NCI-H1417 treated with DMSO at 0.1 percent for 48 hours (cell line): Measurements from ENCODE around the gene CYP19A1.
"Not testable (repeated sequence)": the region's sequence is repeated elsewhere in the genome, so short reads cannot be mapped to it uniquely, and the experiment has no call there.

Experiments
- DNase-seq: peaks from one replicate; lab custom pipeline; 2025; lab: John Stamatoyannopoulos, UW

Gene CYP19A1

DNA sequence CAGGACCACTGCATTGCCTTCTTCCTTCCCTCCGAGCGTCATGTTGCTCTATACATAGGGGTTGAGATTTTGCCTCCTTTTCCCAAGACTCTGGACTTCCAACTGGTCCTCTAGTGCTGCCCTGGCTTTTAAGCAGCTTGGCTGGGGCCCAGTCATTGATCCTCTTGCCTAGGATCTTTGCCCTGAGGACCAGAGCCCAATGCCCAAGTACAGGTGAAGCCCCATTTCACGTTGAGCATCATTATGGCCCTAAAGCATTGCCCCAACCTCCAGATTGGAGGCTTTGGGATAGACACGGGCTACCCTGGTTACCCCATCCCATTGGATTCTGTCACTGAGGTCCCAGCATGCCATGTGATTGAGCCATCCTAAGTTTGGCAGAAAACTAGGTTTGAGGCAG is 47.7 kb downstream of the CYP19A1 start:
- DNase-seq = no peak

GRCh38 chr15:51289290-51289689 is 49.1 kb downstream of the CYP19A1 start:
- no peak for DNase-seq

- DNase-seq = no peak
These were observed 50.0 kb downstream of the CYP19A1 start for GRCh38 chr15:51288143-51289065.

GRCh38 chr15:51286816-51287215 is 51.6 kb downstream of the CYP19A1 start:
- no peak for DNase-seq

DNA sequence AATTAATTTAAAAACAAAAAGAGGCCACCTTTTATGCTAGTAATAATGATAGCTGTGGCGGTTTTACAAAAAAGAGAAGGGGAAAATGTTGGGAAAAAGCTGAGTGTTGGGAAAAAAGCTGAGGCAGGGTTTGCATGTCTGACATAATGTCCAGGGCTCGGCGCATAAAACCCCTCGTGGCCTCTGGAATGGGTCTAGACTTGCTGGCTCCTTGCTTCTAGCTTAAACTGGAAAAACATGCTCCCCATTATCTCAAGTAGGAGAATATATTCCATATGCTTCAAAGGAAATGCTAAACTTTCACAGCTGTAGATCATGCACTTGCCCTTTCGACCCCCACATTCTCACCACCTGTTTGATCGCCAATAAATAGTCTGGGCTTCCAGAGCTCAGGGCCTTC is 53.0 kb downstream of the CYP19A1 start:
- no peak for DNase-seq

DNA sequence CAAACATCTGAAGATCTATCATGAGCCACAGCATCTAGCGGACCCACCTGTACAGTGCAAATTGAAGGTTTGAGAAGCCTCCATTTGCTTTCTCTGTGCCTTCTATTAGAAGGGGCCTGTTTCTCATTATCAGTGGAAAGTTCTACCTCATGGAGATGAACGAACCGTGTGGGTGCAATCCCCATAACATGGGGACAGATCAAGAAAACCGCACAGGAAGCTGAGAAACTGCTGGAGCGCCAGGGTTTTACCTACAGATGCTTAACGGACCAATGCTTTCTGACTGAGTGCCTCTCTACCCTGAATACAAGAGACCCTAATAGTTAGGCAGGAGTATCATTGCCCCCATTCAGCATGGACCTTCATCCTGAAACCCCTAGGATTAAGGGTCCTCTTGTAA is 53.5 kb downstream of the CYP19A1 start:
- DNase-seq = no peak

GRCh38 chr15:51283026-51283425 is 55.4 kb downstream of the CYP19A1 start:
- DNase-seq = no peak

DNA sequence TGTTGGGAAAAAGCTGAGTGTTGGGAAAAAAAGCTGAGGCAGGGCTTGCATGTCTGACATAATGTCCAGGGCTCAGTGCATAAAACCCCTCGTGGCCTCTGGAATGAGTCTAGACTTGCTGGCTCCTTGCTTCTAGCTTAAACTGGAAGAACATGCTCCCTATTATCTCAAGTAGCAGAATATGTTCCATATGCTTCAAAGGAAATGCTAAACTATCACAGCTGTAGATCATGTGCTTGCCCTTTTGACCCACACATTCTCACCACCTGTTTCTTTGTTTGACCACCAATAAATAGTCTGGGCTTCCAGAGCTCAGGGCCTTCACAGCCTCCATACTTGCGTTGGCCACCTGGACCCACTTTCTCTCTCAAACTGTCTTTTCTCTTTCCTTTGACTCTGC is 56.2 kb downstream of the CYP19A1 start:
- DNase-seq = not testable (repeated sequence)

GRCh38 chr15:51281368-51281967 is 56.9 kb downstream of the CYP19A1 start:
- no peak for DNase-seq

DNA sequence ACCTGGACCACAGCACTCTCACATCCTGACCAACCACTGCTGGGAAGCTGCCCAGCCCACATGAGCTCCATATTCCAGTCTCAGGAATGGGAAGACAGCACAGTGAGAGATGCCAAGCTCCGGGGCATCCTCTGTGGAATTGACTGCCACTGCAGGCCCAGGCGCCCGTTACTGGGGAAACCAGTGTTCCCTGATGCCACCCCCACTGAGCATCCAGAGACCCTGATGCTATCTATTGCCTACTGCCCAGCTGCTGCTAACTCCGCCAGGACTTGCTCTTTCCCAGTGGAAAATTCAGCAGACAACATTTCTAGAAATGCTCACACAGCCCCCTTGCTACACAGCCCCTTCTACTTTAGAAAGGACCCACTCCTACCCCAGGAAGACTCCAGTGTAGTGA is 57.6 kb downstream of the CYP19A1 start:
- no peak for DNase-seq

GRCh38 chr15:51279391-51279790 is 59.0 kb downstream of the CYP19A1 start:
- DNase-seq = no peak

DNA sequence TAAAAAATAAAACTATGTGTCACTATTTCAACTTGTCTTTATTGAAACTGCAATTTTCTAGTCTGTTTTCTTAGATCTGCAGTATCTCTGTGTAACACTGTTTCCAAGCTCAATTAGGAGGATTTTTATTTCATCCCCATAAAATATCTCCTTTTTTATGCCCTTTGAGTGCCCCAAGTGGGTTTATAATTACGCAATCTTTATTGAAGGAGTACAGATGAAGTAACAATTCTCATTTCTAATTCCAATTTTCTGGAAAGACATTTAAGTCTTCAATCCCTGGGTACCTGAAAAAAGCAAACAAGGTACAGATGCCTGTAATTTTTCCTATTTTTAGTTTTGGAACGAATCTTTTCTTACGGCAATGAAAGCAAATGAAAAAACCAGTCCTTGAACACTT is 61.3 kb downstream of the CYP19A1 start:
- DNase-seq = no peak

DNA sequence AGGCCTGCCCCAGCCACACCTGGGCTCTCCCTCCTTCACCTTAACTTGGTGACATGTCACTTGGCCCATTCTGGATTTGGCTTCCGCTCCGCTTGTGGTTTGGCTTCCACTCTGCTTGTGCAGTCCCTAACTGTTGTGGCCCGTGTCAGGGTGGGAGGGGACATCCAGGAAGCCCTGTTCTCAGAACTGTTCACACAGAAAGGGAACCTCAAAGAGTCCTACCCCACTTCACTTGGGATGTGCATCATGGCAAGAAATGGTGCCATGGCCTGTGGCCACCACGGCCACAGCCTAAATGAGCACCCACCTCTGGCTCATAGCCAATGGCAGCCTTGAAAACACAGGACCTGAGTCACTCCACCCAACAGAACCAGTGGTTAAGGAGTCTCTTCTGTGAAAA is 63.4 kb downstream of the CYP19A1 start:
- DNase-seq = no peak

DNA sequence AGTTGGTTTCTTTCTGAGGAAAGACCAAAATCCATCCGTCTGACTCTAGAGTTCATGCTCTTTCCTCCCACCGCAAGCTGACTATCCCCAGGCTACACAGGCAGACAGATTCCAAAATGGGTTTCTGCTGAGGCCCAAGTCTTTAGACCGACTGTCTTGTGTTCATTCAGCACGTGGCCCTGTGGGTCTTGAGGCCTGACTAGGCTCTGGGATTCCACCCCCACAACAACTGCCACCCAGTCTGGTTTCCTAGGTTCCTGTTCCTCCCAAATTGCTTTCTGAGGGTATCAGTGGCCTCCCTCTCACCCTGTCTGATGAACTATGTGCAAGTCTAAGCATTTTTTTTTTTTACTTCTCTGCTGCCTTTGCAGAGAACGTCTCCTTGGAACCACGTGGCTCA is 67.7 kb downstream of the CYP19A1 start:
- no peak for DNase-seq

DNA sequence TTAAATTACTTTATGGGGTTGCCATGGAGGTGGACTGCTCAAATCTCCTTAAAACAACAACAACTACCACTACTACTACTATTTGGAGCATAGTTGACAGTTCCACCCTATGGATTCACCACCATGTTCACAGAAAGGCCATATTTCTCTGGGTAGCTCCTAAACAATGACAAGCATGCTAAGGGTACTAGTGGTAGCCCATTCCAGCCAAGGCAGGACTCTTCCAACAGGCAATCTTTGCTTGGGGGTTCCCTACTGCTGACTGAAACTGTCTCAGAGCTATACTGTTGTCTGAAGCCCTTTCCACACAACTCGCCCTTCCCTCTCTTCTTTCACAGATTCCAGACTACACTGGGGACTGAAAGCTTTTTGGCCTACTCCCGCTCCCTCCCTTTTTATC is 68.9 kb downstream of the CYP19A1 start:
- DNase-seq = no peak

DNA sequence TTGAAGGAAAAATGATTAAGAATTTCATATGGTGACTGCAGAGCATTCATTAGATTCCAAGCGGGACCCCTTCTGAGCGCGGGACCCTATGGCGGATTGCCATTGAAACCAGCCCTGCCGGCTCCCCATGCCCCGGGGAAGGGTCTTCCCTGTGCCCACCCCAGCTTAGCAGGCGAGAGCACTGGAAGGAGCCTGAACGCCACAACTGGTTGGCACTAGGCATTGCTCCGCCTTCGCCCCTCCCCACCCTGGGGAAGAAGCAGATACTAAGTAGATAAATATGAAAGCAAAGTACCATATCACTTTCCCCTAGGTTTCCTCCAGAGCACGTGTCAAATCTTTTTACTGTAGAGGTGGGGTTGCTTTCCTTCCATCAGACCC is 70.7 kb downstream of the CYP19A1 start:
- no peak for DNase-seq

GRCh38 chr15:51267051-51267702 is 71.2 kb downstream of the CYP19A1 start:
- DNase-seq = no peak

GRCh38 chr15:51266656-51267050 is 71.7 kb downstream of the CYP19A1 start:
- DNase-seq = no peak

DNA sequence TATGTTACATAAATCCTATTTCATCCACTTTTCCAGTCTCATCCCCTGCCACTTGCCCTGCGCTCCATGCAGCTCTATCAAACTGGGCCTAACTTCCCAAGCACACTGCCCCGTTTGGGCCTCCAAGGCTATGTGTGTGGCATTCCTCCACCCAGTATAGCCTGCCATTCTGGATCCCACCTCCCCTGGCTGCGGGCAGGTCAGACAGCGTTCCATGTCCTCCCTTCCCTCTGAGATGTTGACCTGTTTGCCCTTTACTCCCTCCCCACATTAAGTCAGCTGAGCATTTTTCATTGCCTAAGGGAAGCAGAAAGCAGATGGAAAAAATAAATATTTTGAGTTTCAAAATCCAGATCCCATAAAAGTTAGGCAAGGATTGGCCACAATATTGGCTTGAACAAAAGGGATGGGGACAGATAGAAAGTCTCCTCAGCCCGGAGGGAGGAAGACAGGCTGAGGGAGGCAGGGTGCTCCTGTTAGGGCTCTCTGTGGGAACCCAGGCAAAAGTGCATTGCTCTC is 73.3 kb downstream of the CYP19A1 start:
- no peak for DNase-seq

GRCh38 chr15:51263726-51264125 is 74.7 kb downstream of the CYP19A1 start:
- no peak for DNase-seq

GRCh38 chr15:51263116-51263515 is 75.3 kb downstream of the CYP19A1 start:
- DNase-seq = no peak

DNA sequence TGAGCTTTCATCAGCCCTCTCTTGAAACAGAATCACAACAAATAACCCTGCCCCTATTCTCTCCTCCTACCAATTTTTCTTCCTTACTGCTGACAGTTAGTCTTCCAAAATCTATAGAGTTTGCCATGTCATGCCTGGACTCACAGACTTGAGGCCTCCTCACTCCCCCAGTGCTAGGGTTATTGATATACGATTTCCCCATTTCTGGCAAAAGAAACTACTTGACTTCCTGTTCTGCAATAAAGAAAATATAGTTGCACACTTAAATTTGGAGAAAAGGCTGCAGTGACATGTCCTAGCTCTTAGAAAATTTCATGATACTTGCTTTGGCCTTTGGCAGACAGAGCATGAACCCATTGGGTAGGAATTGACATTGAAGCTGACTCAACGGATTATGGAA is 75.9 kb downstream of the CYP19A1 start:
- DNase-seq = no peak

DNA sequence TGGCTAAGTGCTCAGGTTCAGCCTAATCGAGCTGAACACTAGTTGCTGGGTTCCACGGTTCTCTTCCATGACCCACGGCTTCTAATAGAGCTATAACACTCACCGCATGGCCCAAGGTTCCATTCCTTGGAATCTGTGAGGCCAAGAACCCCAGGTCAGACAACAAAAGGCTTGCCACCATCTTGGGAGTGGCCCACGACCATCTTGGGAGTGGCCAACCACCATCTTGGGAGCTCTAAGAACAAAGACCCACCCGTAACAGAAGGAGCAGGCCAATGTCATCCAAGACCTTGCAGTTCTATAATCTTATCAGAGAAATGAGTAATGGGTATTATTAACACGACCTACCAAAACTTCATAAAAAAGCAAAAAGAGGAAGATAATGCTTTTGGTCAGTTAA is 77.3 kb downstream of the CYP19A1 start:
- not testable (repeated sequence) for DNase-seq
